Natural killer cell treated with Interleukin-12 subunit alpha and Interleukin-12 subunit beta and Interleukin-15 and Interleukin-18, amount 100 ng/mL, for 72 hours (primary cell): ENCODE data around the gene GCC1. TPM values are rescaled to one million over a fixed set of nuclear protein-coding genes. Genes with fewer than 3 reads are reported as not detected.

Experiments used
- ATAC-seq, 2 donors: fragments of 150-1000 bp; cut with Tn5 transposase in 1 of 2; sonication (Bioruptor Pico), chemical (Tn5 transposase) in 1 of 2; 2 replicates each; pipeline ENCODE4 v1.10.0; 2021
- DNase-seq: peaks from one replicate; pipeline ENCODE4 v3.0.0; 2022; ENCODE audit warnings: low spot score
- H3K27ac Mint-ChIP-seq, 2 donors: 1 replicate in 1 of 2; 2 replicates in 1 of 2; pipeline ENCODE4 v1.8.0; 2022; ENCODE audit warnings: mixed read lengths in 2 of 2, mild to moderate bottlenecking in 1 of 2, moderate library complexity in 1 of 2
- H3K27me3 Mint-ChIP-seq, 2 donors: 1 replicate in 1 of 2; 2 replicates in 1 of 2; pipeline ENCODE4 v1.8.0; 2022; ENCODE audit warnings: mixed read lengths in 2 of 2
- H3K36me3 Mint-ChIP-seq: one replicate; pipeline ENCODE4 v1.8.0; 2022; ENCODE audit warnings: mixed read lengths
- H3K4me1 Mint-ChIP-seq, 2 donors: 1 replicate in 1 of 2; 2 replicates in 1 of 2; pipeline ENCODE4 v1.8.0; 2022; ENCODE audit warnings: low read depth in 2 of 2, mixed read lengths in 2 of 2, mild to moderate bottlenecking in 1 of 2
- H3K4me3 Mint-ChIP-seq: one replicate; pipeline ENCODE4 v1.8.0; 2022; ENCODE audit warnings: mixed read lengths
- H3K9me3 Mint-ChIP-seq: 2 replicates; pipeline ENCODE4 v1.8.0; 2022; ENCODE audit warnings: mixed read lengths
- total RNA-seq, 2 donors: library from RNA; stranded (reverse); gene quantifications; one replicate each; pipeline ENCODE4 v1.2.3, GENCODE V29; 2022

The GCC1 gene
- total RNA-seq = 10 to 100 TPM; 21.8 TPM

GRCh38 chr7:127585044-127585953, at the start of gene GCC1:
Gene GCC1, minus strand, starts transcription at chr7:127585596. Its CDS starts 414 bp downstream, at chr7:127585182.
- Mint-ChIP-seq H3K27me3 (no peaks in the 10 kb centered on the region), H3K9me3 (no peaks in the 10 kb centered on the region), H3K4me3 (peak within 1 kb of the TSS; percentile 90), H3K36me3 (peaks cover 9% of the 10 kb centered on the region), H3K27ac (peak within 1 kb of the TSS; percentile 79 to 89), H3K4me1 (peaks cover 60 to 69% of the 10 kb centered on the region in 2 donors)
- ATAC-seq = peak; percentile 87 to 92
- peak; percentile 93 for DNase-seq

- no peak overlapping the region for H3K27ac Mint-ChIP-seq
- ATAC-seq (no peak), DNase-seq (no peak)
- H3K4me3 Mint-ChIP-seq = no peak overlapping the region
- no peaks in the 10 kb centered on the region for H3K4me1 Mint-ChIP-seq
- H3K9me3 Mint-ChIP-seq = no peaks in the 10 kb centered on the region
- H3K36me3 Mint-ChIP-seq = no peaks in the 10 kb centered on the region
- H3K27me3 Mint-ChIP-seq = peaks cover 29 to 44% of the 10 kb centered on the region in 2 donors
These were observed 47.0 kb upstream of the GCC1 start for GRCh38 chr7:127632276-127632910.

- no peak for DNase-seq
- ATAC-seq = peak in 1 of 2 donors; percentile 44
- Mint-ChIP-seq H3K4me1 (no peaks in the 10 kb centered on the region), H3K27ac (no peak overlapping the region), H3K36me3 (no peaks in the 10 kb centered on the region), H3K9me3 (no peaks in the 10 kb centered on the region), H3K4me3 (no peak overlapping the region), H3K27me3 (peaks cover 22 to 32% of the 10 kb centered on the region in 2 donors)
These were observed 44.0 kb upstream of the GCC1 start for GRCh38 chr7:127629268-127629854.

- peaks cover 20 to 31% of the 10 kb centered on the region in 2 donors for H3K27me3 Mint-ChIP-seq
- H3K9me3 Mint-ChIP-seq = no peaks in the 10 kb centered on the region
- no peak overlapping the region for H3K4me3 Mint-ChIP-seq
- ATAC-seq = no peak
- H3K4me1 Mint-ChIP-seq = no peaks in the 10 kb centered on the region
- DNase-seq = no peak
- no peaks in the 10 kb centered on the region for H3K36me3 Mint-ChIP-seq
- H3K27ac Mint-ChIP-seq = no peak overlapping the region
These were observed 43.0 kb upstream of the GCC1 start for GRCh38 chr7:127628445-127628844.

- H3K27me3 Mint-ChIP-seq = peaks cover 30 to 43% of the 10 kb centered on the region in 2 donors
- ATAC-seq (no peak), DNase-seq (no peak)
- H3K4me1 Mint-ChIP-seq = no peaks in the 10 kb centered on the region
- H3K36me3 Mint-ChIP-seq = no peaks in the 10 kb centered on the region
- H3K9me3 Mint-ChIP-seq = no peaks in the 10 kb centered on the region
- no peak overlapping the region for H3K4me3 Mint-ChIP-seq
- H3K27ac Mint-ChIP-seq = no peak overlapping the region
These were observed 39.9 kb upstream of the GCC1 start for GRCh38 chr7:127625331-127625730.

- Mint-ChIP-seq H3K4me1 (no peaks in the 10 kb centered on the region), H3K9me3 (no peaks in the 10 kb centered on the region), H3K36me3 (no peaks in the 10 kb centered on the region), H3K4me3 (no peak overlapping the region), H3K27me3 (peaks cover 44 to 73% of the 10 kb centered on the region in 2 donors), H3K27ac (no peak overlapping the region)
- DNase-seq (no peak), ATAC-seq (no peak)
These were observed 35.2 kb upstream of the GCC1 start for GRCh38 chr7:127620406-127621233.

- ATAC-seq (peak in 1 of 2 donors; percentile 46), DNase-seq (no peak)
- Mint-ChIP-seq H3K36me3 (no peaks in the 10 kb centered on the region), H3K27ac (no peak overlapping the region), H3K27me3 (peaks cover 44 to 65% of the 10 kb centered on the region in 2 donors), H3K9me3 (no peaks in the 10 kb centered on the region), H3K4me3 (no peak overlapping the region), H3K4me1 (no peaks in the 10 kb centered on the region)
These were observed 34.4 kb upstream of the GCC1 start for GRCh38 chr7:127619681-127620405.

- ATAC-seq (no peak), DNase-seq (no peak)
- Mint-ChIP-seq H3K27ac (no peak overlapping the region), H3K27me3 (peaks cover 46 to 59% of the 10 kb centered on the region in 2 donors), H3K9me3 (no peaks in the 10 kb centered on the region), H3K36me3 (no peaks in the 10 kb centered on the region), H3K4me1 (no peaks in the 10 kb centered on the region), H3K4me3 (no peak overlapping the region)
These were observed 33.4 kb upstream of the GCC1 start for GRCh38 chr7:127618775-127619174.

- H3K9me3 Mint-ChIP-seq = no peaks in the 10 kb centered on the region
These were observed 32.6 kb upstream of the GCC1 start, which contains the start of gene PAX4 for GRCh38 chr7:127618042-127618441. Gene PAX4, minus strand, starts transcription at chr7:127618142. Its CDS starts 2,214 bp downstream, at chr7:127615928.

GRCh38 chr7:127616724-127617123, 31.3 kb upstream of the GCC1 start:
- Mint-ChIP-seq H3K4me1 (no peaks in the 10 kb centered on the region), H3K4me3 (no peak overlapping the region), H3K9me3 (no peaks in the 10 kb centered on the region), H3K27ac (no peak overlapping the region), H3K27me3 (peaks cover 45 to 62% of the 10 kb centered on the region in 2 donors), H3K36me3 (no peaks in the 10 kb centered on the region)
- DNase-seq (no peak), ATAC-seq (no peak)

More at GRCh38 chr7:127618042-127618441, 32.6 kb upstream of the GCC1 start, which contains the start of gene PAX4:
- DNase-seq (no peak), ATAC-seq (no peak)
- no peak within 1 kb of the TSS for H3K4me3 Mint-ChIP-seq
- H3K27me3 Mint-ChIP-seq = peaks cover 43 to 57% of the 10 kb centered on the region in 2 donors
- H3K36me3 Mint-ChIP-seq = no peaks in the 10 kb centered on the region
- no peak within 1 kb of the TSS for H3K27ac Mint-ChIP-seq
- no peaks in the 10 kb centered on the region for H3K4me1 Mint-ChIP-seq

- no peaks in the 10 kb centered on the region for H3K4me1 Mint-ChIP-seq
- H3K36me3 Mint-ChIP-seq = no peaks in the 10 kb centered on the region
- H3K9me3 Mint-ChIP-seq = no peaks in the 10 kb centered on the region
- ATAC-seq (no peak), DNase-seq (no peak)
- H3K27me3 Mint-ChIP-seq = peaks cover 17 to 37% of the 10 kb centered on the region in 2 donors
- H3K4me3 Mint-ChIP-seq = no peak overlapping the region
- no peak overlapping the region for H3K27ac Mint-ChIP-seq
These were observed 26.9 kb upstream of the GCC1 start for GRCh38 chr7:127612263-127612662.

GRCh38 chr7:127609297-127609696, 23.9 kb upstream of the GCC1 start:
- H3K27me3 Mint-ChIP-seq = peaks cover 11 to 28% of the 10 kb centered on the region in 2 donors
- no peaks in the 10 kb centered on the region for H3K4me1 Mint-ChIP-seq
- H3K27ac Mint-ChIP-seq = no peak overlapping the region
- no peaks in the 10 kb centered on the region for H3K9me3 Mint-ChIP-seq
- ATAC-seq (peak in 1 of 2 donors; percentile 22), DNase-seq (no peak)
- H3K36me3 Mint-ChIP-seq = no peaks in the 10 kb centered on the region
- no peak overlapping the region for H3K4me3 Mint-ChIP-seq
